Effector CD8-positive, alpha-beta T cell (primary cell): ENCODE data around the gene CBFA2T3.

ENCODE experiments used
- DNase-seq: peaks from one replicate; lab custom pipeline; 2025; lab: John Stamatoyannopoulos, UW

CBFA2T3 gene

GRCh38 chr16:88877564-88878289, 99.3 kb downstream of the CBFA2T3 start:
- no peak for DNase-seq

DNA sequence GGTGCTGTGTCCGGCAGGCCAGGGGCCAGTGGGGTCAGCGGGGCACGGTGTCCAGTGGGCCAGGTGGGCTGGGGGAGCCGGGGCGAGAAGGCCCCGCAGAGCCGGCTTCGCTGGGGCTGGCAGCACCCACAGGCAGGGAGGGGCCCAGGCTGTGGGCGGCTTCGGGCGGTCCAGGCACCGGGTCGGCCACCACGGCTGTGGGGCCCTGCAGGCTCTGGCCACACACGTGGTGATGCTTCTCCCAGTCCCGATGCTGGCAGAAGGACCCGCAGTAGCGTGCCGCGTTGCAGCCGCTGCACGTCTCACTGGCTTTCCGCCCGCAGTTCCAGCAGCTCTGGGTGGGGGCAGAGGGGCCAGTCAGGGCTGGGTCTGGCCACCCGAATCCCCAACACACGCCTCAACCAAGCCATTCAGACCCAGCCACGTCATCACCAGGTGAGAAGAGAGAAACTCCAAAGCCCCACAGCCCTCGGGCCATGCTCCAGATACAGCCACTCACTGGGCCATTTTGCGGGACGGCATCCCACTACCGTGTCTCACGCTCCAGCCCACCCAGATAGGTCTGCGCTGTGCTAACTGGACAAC, 100.0 kb downstream of the CBFA2T3 start:
- DNase-seq: no peak

GRCh38 chr16:88875703-88876234, 101.2 kb downstream of the CBFA2T3 start:
- no peak for DNase-seq

GRCh38 chr16:88874938-88875599, 101.9 kb downstream of the CBFA2T3 start:
- DNase-seq: no peak

DNA sequence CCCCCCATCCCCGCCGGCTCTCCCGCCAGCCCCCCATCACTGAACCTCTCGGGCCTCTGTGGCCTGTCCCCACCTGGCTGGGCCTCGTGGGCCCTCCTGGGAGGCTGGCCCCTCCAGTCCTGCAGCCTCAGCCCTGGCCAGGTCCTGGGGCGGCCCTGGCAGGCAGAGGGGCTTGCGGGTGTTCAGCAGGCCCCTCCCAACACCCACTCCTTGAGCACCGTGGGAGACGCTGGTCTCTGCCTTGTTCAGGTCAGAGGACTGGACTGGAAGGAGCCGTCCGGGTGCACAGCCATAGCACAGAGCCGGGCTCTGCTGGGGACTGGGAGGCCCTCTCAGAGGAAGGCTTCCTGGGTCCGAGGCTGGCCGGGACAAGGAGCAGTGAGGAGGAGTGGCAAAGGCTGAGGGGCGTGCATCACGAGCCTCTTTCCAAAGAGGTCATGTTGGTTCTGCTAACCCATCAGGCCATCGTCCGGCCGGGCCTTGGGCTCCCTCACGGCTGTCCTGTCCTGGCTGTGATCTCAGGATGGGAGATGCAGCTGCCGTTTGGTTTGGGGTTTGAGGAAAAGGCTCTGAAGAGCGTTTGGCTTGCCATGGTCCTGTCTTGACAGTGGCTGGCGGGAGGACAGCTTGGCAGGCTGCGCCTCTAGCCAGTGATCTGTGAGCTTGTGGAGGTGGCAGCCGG, 104.2 kb downstream of the CBFA2T3 start:
- DNase-seq: no peak

DNA sequence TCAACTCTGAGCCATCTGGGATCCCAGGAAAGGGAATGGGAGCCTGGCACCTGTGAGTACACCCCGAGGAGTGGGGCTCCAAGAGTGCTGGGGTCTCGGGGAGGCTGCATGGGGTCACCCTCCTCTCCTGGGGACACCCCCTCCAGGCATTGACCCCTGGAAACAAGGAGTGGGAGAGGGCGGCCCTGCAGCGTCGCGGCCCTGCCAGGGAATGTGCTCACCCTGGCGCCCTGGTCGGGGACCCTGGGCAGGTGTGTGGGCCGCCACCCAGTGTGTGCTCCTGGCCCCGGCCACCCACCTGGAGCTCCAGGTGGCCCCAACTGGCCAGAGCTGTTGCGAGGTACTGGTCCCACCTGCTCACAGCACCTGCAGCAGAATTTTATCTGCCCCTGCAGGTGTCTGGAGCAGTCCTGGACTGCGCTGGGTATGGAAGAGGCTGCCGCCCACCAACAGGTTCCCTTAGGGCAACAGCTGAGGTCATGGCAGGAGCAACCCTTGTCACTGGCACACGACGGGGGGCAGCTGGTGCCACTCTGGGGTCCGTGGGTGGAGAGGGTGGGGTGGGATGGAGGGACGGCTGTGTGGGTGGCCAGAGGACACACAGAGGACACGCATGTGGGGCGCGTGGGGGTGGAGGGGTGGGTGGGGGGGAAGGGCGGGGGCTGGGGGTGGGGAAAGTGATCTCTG, 105.1 kb downstream of the CBFA2T3 start:
- DNase-seq: no peak

GRCh38 chr16:88871349-88871702, 105.7 kb downstream of the CBFA2T3 start:
- DNase-seq: no peak

GRCh38 chr16:88870608-88871348, 106.2 kb downstream of the CBFA2T3 start:
- no peak for DNase-seq

GRCh38 chr16:88869673-88869980, 107.4 kb downstream of the CBFA2T3 start:
- no peak for DNase-seq

GRCh38 chr16:88868974-88869672, 107.9 kb downstream of the CBFA2T3 start:
- DNase-seq: no peak

GRCh38 chr16:88867581-88868246, 109.3 kb downstream of the CBFA2T3 start:
- DNase-seq: no peak

DNA sequence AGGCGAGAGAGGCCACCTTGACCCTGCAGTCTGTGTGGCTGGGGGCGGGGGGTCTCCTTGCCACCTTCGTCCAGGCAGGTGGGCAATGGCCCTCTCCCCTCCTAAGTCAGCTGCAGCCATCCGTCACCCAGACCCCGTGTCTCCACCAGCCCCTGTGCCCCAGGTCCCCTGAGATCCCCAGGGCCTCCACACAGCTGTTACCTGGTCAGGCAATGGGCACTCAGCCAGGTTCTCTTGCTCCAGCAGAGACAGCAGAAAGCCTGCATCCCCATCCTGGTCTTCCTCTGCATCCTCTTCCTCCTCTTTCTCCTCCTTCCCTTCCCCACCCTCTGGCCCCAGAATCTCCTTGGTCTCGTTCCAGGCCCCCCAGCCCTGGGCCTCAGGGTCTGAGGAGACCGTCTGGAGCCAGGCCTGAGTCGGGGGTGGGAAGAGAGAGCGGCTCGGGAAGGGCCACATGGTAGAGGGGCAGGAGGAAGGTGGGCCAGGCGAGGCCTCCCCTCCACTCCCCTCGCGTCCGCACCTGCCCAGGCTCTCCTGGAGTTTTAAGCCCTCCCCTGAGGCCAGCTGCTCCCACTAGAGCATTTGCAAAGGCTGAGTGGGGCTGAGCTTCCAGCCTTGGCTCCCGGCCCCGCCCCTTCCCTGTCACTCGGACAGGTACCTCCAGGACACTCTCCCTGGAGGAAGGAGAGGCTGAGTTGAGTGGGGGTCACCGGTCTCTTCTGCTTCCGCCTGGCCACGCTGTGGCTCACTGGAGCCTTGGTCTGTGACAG, 110.7 kb downstream of the CBFA2T3 start, which contains the start of gene PABPN1L:
TSS of gene PABPN1L (minus strand) at position 510 of the 770 bp plus-strand sequence. CDS start at position 456, 54 bp downstream.
- no peak for DNase-seq

GRCh38 chr16:88865742-88866141, 111.3 kb downstream of the CBFA2T3 start:
- no peak for DNase-seq

DNA sequence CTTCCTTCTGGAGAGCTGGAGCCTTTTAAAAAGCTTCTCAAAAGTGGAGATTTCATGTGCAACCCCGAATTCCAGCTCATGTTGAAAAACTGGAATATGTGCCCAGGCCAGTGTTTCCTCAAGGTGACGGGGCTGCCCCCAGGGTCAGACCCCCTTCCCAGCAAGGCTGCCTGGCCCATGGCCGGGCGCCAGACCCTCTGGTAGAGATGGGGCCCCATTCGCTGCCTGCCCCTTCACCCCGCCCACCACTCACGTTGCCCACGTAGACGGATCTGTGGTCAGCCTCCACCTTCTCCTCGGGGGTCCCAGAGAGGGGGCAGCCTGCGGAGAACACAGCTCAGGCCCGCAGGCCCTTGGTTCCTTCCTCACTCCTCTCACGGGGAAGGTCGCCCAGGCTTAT, 111.7 kb downstream of the CBFA2T3 start:
- DNase-seq: no peak

DNA sequence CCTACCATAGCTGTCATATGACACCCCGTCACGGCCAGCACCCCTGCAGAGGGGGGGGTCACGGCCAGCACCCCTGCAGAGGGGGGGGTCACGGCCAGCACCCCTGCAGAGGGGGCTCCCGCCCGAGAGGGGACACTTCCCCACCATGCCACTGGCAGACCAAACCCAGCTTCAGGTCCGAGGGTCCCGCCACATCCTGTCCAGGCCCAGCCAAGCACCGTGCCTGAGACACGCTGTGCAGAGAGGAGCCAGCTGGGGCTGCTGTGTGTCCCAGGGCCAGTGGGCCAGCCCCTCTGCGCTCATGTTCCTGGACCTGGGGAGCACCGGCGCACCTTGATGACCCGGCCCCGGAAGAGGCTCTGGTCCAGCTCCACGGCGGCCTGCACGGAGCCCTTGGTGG, 112.5 kb downstream of the CBFA2T3 start:
- DNase-seq: no peak

- no peak for DNase-seq
Observed at GRCh38 chr16:88864099-88864498, 112.9 kb downstream of the CBFA2T3 start.

DNA sequence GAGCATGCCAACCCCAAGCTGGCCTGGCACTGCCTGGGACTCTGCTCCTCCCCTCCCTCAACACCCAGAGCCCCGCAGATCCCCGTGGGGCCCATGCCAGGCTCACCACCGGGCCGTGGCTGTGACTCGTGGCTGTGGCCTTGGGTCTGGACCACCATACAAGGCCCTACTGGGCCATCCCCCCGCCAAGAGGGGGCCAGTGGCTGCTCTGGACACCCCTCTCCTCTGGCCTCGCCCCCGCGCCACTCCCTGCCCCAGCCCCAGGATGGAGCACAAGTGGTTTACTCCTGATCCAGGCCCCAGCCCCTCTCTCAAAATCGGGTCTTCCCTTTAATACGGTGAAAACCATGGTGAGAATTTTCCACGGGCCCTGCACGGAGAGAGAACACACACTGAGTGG, 113.6 kb downstream of the CBFA2T3 start:
- DNase-seq: no peak

GRCh38 chr16:88862968-88863367, 114.0 kb downstream of the CBFA2T3 start:
- no peak for DNase-seq

DNA sequence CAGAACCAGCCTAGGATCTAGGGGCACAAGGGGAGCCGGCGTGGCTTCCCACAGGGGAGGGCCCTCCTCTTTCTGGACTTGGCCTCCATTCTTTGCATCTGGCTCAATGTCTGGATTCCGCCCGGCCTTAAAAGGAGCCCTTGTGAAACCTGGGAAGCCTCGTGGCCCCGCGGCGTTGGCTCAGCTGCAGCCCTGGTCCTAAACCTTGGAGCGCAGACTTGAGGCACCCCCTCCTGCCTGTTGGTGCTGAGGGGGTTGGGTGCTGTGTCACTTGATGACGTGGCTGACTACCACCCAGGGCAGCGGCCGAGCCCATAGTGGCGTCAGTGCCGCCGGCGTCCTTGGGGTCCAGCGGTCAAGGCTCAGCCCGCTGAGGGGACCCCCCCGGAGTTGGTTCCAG, 115.6 kb downstream of the CBFA2T3 start:
- DNase-seq: no peak
